IMR-90 (cell line): ENCODE data around the gene CHAC1. TPM values are rescaled to one million over a fixed set of nuclear protein-coding genes. Genes with fewer than 3 reads are reported as not detected.

Source experiments
- ELK1 ChIP-seq: fragments of 150-350 bp; IDR thresholded peaks from 2 replicates; pipeline ENCODE4 v1.6.1; 2016; ENCODE audit warnings: low read depth, mild to moderate bottlenecking, low read length, moderate library complexity, borderline replicate concordance
- POLR2A ChIP-seq: IDR thresholded peaks from 2 replicates; pipeline ENCODE4 v1.6.1; 2012; ENCODE audit warnings: mild to moderate bottlenecking, low read depth, low read length
- polyA plus RNA-seq, 3 experiments: library from polyadenylated mRNA; depleted of rRNA; stranded (reverse); fragments of >200 nt; gene quantifications; 2 replicates each; pipeline ENCODE4 v1.2.3, GENCODE V29; 2012; ENCODE audit warnings: low replicate concordance in 1 of 3
- total RNA-seq: library from RNA; depleted of rRNA; stranded (reverse); fragments of >200 nt; gene quantifications from 2 replicates; pipeline ENCODE4 v1.2.3, GENCODE V29; 2012

The CHAC1 gene
- total and polyA plus RNA-seq, 2 of the 4 experiments (the other 2 are of a cell fraction): 51.3 to 77.8 TPM

- TF ChIP-seq POLR2A: peak; percentile 45; the same call in 1 of the 2 replicates
- no peak for TF ChIP-seq ELK1
These were observed 46.9 kb upstream of the CHAC1 start (continued) for GRCh38 chr15:40906091-40906990.
